Brain microvascular endothelial cell (primary cell): ENCODE data around the gene ZNF423.

ENCODE experiments used
- DNase-seq: peaks from one replicate; pipeline ENCODE4 v3.0.0-alpha.2; 2020
- H3K27ac ChIP-seq: fragments of 250-450 bp; sonication (Bioruptor Pico); 2 replicates; pipeline ENCODE4 v1.5.1; 2020; ENCODE audit warnings: mild to moderate bottlenecking, moderate library complexity
- H3K27me3 ChIP-seq: fragments of 250-450 bp; sonication (Bioruptor Pico); replicated peaks from 2 replicates; pipeline ENCODE4 v1.5.1; 2020; ENCODE audit warnings: mild to moderate bottlenecking
- H3K36me3 ChIP-seq: fragments of 250-450 bp; sonication (Bioruptor Pico); replicated peaks from 2 replicates; pipeline ENCODE4 v1.5.1; 2020; ENCODE audit warnings: mild to moderate bottlenecking
- H3K4me3 ChIP-seq: 2 replicates; pipeline ENCODE4 v1.5.1; 2011; ENCODE audit warnings: low read depth, mild to moderate bottlenecking, control low read depth, low read length, moderate library complexity
- CTCF ChIP-seq: IDR thresholded peaks from 2 replicates; pipeline ENCODE4 v1.5.1; 2011; ENCODE audit warnings: low read depth, mild to moderate bottlenecking, moderate library complexity, low read length, control low read depth, inconsistent platforms; ENCODE audit errors: missing control alignments
- in situ Hi-C: cut with HindIII; loops from 2 replicates; pipeline ENCODE4 v1.10.0; 2017; ENCODE audit warnings: low sequenced_read_pairs, low pct_ligation_motif_present

ZNF423 gene

GRCh38 chr16:49835161-49835777 lies 20.6 kb downstream of the ZNF423 start:
- Histone ChIP-seq H3K27me3 (peaks cover 3% of the 10 kb centered on the region), H3K4me3 (no peak overlapping the region), H3K27ac (no peak overlapping the region), H3K36me3 (no peaks in the 10 kb centered on the region)
- in situ Hi-C loops, result no loop called here
- TF ChIP-seq CTCF, result no peak
- no peak for DNase-seq

- no peak for TF ChIP-seq CTCF
- Histone ChIP-seq H3K27ac (no peak overlapping the region), H3K4me3 (no peak overlapping the region), H3K36me3 (no peaks in the 10 kb centered on the region), H3K27me3 (peaks cover 3% of the 10 kb centered on the region)
- DNase-seq, result no peak
- in situ Hi-C loops, result no loop called here
These were observed 21.3 kb downstream of the ZNF423 start for GRCh38 chr16:49834531-49835151.

- TF ChIP-seq CTCF, result no peak
- no peak overlapping the region for H3K27ac ChIP-seq
- H3K36me3 ChIP-seq, result no peaks in the 10 kb centered on the region
- no peak overlapping the region for H3K4me3 ChIP-seq
- no peak for DNase-seq
- in situ Hi-C loops, result no loop called here
- H3K27me3 ChIP-seq, result peaks cover 3% of the 10 kb centered on the region
These were observed 21.9 kb downstream of the ZNF423 start for GRCh38 chr16:49833796-49834530.

- no peaks in the 10 kb centered on the region for H3K27me3 ChIP-seq
- TF ChIP-seq CTCF, result no peak
- no peaks in the 10 kb centered on the region for H3K36me3 ChIP-seq
- DNase-seq, result no peak
- in situ Hi-C loops, result no loop called here
- no peak overlapping the region for H3K27ac ChIP-seq
- H3K4me3 ChIP-seq, result no peak overlapping the region
These were observed 22.8 kb downstream of the ZNF423 start for GRCh38 chr16:49833085-49833484.

- no peak for TF ChIP-seq CTCF
- DNase-seq, result no peak
- Histone ChIP-seq H3K36me3 (no peaks in the 10 kb centered on the region), H3K27ac (no peak overlapping the region), H3K27me3 (no peaks in the 10 kb centered on the region), H3K4me3 (no peak overlapping the region)
- in situ Hi-C loops, result no loop called here
These were observed 23.7 kb downstream of the ZNF423 start for GRCh38 chr16:49832177-49832576.

- Histone ChIP-seq H3K4me3 (no peak overlapping the region), H3K36me3 (no peaks in the 10 kb centered on the region), H3K27ac (no peak overlapping the region), H3K27me3 (no peaks in the 10 kb centered on the region)
- TF ChIP-seq CTCF, result no peak
- DNase-seq, result no peak
- in situ Hi-C loops, result no loop called here
These were observed 25.0 kb downstream of the ZNF423 start for GRCh38 chr16:49830873-49831272.
